Measurements from ENCODE around the gene ANTXR1.
"Not testable (repeated sequence)": the region's sequence is repeated elsewhere in the genome, so short reads cannot be mapped to it uniquely, and the experiment has no call there.

Gene ANTXR1

GRCh38 chr2:69168144-69168813 is 155.3 kb downstream of the ANTXR1 start:
- DNase-seq, result no peak

- DNase-seq, result no peak
Measured at GRCh38 chr2:69168950-69169654, 156.1 kb downstream of the ANTXR1 start.

GRCh38 chr2:69169655-69170389 is 156.8 kb downstream of the ANTXR1 start:
- DNase-seq, result peak; percentile 8

GRCh38 chr2:69170661-69171060 is 157.7 kb downstream of the ANTXR1 start:
- no peak for DNase-seq

DNA sequence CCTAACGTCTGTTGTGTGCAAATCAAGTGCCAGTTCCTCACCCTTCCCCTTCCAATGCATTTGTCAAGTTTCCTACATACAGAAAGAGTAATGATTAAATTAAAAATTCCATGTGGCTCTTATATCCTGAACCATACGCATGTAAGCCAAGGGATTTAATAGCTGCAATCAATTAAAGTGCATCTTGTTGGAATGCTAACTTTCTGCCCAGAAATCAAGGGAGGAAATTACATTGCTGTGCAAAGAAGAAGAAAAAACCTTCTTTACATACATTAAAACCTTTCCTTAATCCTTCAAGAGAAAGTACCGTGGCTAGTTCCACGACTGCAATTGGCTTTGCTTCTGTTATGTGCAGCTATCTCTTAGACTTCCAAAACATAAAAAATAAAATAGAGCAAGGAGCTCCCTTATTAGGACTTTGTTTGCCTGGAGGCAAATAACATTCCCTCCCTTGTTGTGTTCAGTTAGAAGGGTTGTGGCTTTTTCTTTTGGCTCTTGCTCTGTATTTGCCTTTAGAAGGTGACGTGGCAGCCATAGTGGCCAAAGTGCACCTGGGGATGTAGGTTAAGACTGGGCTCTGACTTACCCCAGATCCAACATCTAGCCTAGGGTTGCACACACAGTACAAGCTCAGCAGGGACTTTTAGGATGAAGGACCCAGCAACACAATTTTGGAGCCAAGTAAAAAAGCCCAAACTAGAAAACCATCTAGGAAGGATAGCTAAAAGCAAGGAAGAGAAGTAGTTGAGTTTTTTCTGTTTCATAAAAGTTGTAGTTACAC is 158.3 kb downstream of the ANTXR1 start:
- DNase-seq, result no peak

- no peak for DNase-seq
Measured at GRCh38 chr2:69171897-69172525, 159.0 kb downstream of the ANTXR1 start.

GRCh38 chr2:69173706-69174105 is 160.7 kb downstream of the ANTXR1 start:
- no peak for DNase-seq

DNA sequence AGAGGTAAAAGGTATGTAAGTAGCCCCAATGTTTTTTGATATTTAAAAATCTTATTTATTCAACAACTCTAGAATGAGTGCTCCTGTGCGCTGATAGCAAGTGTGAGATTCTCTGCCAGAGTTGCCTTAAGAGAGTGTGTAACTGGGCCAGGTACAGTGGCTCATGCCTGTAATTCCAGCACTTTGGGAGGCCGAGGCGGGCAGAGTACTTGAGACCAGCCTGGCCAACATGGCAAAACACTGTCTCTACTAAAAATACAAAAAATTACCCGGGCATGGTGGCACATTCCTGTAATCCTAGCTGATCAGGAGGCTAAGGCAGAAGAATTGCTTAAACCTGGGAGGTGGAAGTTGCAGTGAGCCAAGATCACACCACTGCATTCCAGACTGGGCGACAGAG is 161.2 kb downstream of the ANTXR1 start:
- DNase-seq, result not testable (repeated sequence)

DNA sequence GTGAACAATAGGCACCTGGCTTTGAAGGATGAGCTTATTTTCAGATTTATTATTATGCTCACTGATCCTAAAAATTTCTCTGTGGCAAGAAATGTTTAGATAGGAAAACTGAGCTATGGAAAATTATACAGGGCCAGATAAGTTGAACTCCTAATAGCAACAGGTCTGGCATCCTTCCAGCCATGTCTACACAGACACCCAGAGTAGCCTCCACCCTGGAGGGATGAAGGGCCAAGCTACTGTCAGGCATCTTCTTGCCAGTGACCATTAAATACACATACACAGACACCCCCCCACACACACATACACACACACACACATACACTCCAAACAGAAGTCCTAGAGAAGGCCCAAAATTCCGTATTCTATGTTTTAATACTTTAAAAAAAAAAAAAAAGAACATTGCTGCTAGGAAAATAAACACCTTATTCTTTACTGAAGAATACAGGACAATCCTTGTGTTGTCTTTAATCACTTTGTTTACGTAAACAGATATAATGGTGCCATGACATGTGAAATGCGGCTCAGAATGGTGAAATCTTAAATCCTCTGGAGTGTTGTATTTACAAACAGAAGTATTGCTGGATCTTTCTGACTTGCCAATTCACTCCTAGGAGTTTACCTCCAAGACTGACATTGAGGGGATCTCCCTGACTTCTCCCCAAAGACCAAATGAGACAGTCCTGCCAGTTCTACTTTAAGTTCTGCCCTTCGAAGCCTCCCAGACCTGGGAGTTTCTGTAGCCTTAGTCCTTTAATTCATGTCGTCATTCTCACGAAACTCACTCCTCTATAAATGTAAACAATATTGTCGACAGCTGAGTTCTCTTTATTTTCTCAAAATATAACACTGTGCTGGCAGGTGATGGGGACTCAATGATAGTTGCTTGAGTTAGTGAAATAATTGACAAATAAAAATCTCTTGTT is 163.1 kb downstream of the ANTXR1 start:
- DNase-seq, result no peak

- DNase-seq, result no peak
Measured at GRCh38 chr2:69177063-69177771, 164.2 kb downstream of the ANTXR1 start.

DNA sequence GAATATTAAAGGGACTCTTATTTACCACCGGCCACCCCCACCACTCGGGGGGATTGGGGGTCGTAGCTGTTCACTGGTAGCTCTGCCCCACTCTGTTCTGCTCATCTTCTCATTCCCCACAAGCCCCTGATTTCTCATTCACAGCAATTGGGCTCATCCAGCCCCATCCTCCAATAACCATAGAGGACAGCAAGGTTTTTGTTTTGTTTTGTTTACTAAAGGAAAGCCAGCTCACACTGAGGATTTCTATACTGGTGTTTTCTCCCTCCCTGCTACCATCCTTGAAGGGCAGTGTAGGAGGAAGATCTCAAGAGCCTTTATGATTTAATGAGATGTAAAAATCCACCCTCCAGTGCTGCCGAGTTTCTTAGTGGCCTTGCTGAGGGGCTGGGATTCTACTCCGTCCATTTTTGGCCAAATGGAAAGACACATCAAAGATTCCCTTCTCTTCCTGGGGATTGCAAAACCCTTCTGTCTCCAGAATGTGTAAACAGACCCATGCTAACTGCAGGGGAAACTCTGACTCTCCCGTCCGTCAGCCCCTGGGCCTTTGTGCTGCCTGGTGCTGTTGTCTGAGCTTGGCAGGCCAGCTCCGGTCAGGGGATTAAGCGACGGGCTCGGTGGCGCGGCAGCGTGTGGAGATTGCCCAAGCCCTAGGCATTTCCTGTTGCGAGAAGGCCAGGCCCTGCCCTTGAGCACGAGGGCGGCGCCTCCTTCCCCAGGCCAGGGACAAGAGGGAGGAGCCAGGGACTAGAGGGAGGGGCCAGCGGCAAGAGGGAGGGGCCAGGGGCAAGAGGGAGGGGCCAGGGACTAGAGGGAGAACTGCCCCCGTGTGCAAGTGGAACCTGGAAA is 165.0 kb downstream of the ANTXR1 start:
- DNase-seq, result peak; percentile 25

DNA sequence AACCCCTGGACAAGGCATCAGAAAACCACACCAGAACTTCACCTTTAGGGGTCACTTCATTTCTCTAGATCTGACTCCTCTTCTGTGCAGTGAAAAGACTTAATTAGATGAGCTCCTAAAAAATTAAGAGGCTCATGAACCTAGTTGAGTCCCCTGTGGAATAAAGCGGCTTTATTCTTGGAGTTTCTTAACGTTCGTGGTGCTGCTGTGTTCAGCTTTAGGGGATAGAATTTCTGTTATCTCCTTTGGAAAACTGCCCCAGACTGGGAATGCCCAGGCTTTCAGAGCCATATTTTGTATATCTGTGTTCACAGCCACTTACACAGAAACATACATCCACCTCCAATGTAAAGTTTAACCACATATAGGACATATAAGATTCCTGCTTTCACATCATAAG is 165.8 kb downstream of the ANTXR1 start:
- DNase-seq, result no peak

DNA sequence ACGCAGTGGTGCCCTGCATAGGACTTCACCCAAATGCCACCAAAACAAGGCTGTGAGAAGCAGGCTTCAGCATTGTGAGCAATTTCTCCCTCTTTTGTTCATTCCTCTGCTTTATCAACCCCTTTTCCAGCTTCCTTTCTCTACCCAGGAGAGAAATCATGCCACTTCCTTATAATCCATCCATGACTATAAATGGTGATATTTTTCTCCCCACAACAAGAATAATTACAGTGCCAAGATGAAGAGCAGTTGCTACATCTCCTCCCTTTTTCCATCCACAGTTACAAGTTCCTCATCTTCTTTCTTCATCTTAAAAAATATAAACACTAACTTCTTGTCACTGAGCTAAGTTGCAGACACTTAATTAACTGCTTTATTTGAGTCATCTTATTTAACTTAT is 167.2 kb downstream of the ANTXR1 start:
- no peak for DNase-seq

- DNase-seq, result no peak
Measured at GRCh38 chr2:69180974-69181373, 168.0 kb downstream of the ANTXR1 start.

- DNase-seq, result no peak
Measured at GRCh38 chr2:69181806-69182427, 168.9 kb downstream of the ANTXR1 start.

DNA sequence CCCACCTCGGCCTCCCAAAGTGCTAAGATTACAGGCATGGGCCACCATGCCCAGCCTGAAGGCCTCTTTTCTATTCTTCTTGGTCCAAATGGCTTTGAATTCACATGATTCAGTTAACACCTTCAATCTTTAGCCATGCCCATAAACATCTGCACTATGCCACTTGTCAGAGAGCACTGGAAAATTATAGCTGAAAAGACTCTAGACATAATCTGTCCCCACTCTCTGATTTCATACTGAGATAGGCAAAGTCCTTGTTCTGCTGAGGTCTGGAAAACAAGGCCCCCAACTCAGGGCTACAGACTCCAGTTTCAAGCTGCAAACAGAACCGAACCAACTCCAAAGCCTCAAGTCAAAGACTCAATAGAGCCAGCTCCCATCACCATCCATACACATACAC is 170.7 kb downstream of the ANTXR1 start:
- DNase-seq, result no peak

DNA sequence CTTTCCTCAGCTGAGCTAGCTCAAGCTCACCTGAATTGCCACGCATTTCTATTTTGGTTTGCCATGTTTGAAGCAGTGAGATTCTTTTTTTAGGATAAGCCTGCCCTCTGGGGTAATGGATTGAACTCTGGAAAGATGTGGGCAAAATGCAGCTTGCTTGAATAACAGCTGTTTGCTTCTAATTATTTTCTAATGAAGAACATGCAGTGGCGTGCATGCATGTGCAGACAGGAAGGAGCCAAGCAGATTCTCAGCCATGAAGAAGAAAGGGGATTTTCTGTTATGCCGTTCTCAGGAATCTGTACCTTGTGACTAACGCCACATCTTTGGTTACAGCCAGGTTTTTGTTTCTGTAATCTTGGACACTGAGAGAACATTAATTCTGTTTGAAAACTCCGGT is 171.2 kb downstream of the ANTXR1 start:
- DNase-seq, result no peak

GRCh38 chr2:69185807-69186206 is 172.8 kb downstream of the ANTXR1 start:
- DNase-seq, result no peak

GRCh38 chr2:69186614-69187013 is 173.6 kb downstream of the ANTXR1 start:
- no peak for DNase-seq

Measured in activated CD4-positive, alpha-beta T cell treated with anti-CD3 and anti-CD28 coated beads for 48 hours (primary cell).